Smooth muscle cell (in vitro differentiated cells): ENCODE measurements around the gene MZF1. TPM values are rescaled to one million over a fixed set of nuclear protein-coding genes. Genes with fewer than 3 reads are reported as not detected.

ENCODE experiments used
- DNase-seq: peaks from one replicate; lab custom pipeline; 2025; ENCODE audit not compliant: unreplicated experiment; lab: John Stamatoyannopoulos, UW
- H2AFZ ChIP-seq: fragments of 200-600 bp; sonication (generic); 2 replicates; pipeline ENCODE4 v1.6.0; 2016; ENCODE audit warnings: antibody characterized with exemption, low read depth, mild to moderate bottlenecking
- H3F3A ChIP-seq: fragments of 200-600 bp; sonication (generic); 2 replicates; pipeline ENCODE4 v1.6.0; 2017; ENCODE audit warnings: antibody characterized with exemption, low read depth
- H3K27ac ChIP-seq: fragments of 200-600 bp; sonication (generic); 2 replicates; pipeline ENCODE4 v1.5.1; 2016; ENCODE audit warnings: low read depth, mild to moderate bottlenecking
- H3K27me3 ChIP-seq: fragments of 200-600 bp; sonication (generic); 2 replicates; pipeline ENCODE4 v1.6.1; 2016; ENCODE audit warnings: low read depth, mild to moderate bottlenecking
- H3K36me3 ChIP-seq: fragments of 200-600 bp; sonication (generic); 2 replicates; pipeline ENCODE4 v1.5.1; 2016; ENCODE audit warnings: low read depth
- H3K4me1 ChIP-seq: fragments of 200-600 bp; sonication (generic); 2 replicates; pipeline ENCODE4 v1.5.1; 2016; ENCODE audit warnings: low read depth
- H3K4me2 ChIP-seq: fragments of 200-600 bp; sonication (generic); 2 replicates; pipeline ENCODE4 v1.6.0; 2016; ENCODE audit warnings: mild to moderate bottlenecking
- H3K4me3 ChIP-seq: fragments of 200-600 bp; sonication (generic); 2 replicates; pipeline ENCODE4 v1.5.1; 2016; ENCODE audit warnings: mild to moderate bottlenecking
- H3K79me2 ChIP-seq: fragments of 200-600 bp; sonication (generic); 2 replicates; pipeline ENCODE4 v1.6.0; 2016; ENCODE audit warnings: low read depth, mild to moderate bottlenecking
- H3K9ac ChIP-seq: fragments of 200-600 bp; sonication (generic); 2 replicates; pipeline ENCODE4 v1.6.0; 2016; ENCODE audit warnings: low read depth
- H3K9me3 ChIP-seq: fragments of 200-600 bp; sonication (generic); replicated peaks from 2 replicates; pipeline ENCODE4 v1.5.1; 2016; ENCODE audit warnings: low read depth
- H4K20me1 ChIP-seq: fragments of 200-600 bp; sonication (generic); 2 replicates; pipeline ENCODE4 v1.6.0; 2016; ENCODE audit warnings: low read depth
- WGBS: methylation state at CpG from one replicate; pipeline ENCODE4 v1.1.7; 2016; ENCODE audit warnings: low lambda C conversion rate; 5-methylcytosine and 5-hydroxymethylcytosine counted together
- polyA plus RNA-seq: library from polyadenylated mRNA; unstranded; fragments of >200 nt; fragmentation: Nextera tagmentation; extraction: Ambion mirVana; gene quantifications from 2 replicates; pipeline ENCODE4 v1.2.1, GENCODE V29; 2016
- total RNA-seq: library from RNA; depleted of rRNA; stranded (reverse); fragments of >200 nt; gene quantifications from 2 replicates; pipeline ENCODE4 v1.2.3, GENCODE V29; 2014
- TF ChIP-seq, protein P1 (sequence below): fragments of 200-600 bp; sonication (generic); IDR thresholded peaks from 2 replicates; pipeline ENCODE4 v1.5.1; 2017; ENCODE audit warnings: borderline replicate concordance, mild to moderate bottlenecking, antibody characterized with exemption; ENCODE audit not compliant: insufficient read depth, poor library complexity, severe bottlenecking

The MZF1 gene
- total and polyA plus RNA-seq, 2 experiments from 2014 or later: 10.2 to 18.7 TPM

DNA sequence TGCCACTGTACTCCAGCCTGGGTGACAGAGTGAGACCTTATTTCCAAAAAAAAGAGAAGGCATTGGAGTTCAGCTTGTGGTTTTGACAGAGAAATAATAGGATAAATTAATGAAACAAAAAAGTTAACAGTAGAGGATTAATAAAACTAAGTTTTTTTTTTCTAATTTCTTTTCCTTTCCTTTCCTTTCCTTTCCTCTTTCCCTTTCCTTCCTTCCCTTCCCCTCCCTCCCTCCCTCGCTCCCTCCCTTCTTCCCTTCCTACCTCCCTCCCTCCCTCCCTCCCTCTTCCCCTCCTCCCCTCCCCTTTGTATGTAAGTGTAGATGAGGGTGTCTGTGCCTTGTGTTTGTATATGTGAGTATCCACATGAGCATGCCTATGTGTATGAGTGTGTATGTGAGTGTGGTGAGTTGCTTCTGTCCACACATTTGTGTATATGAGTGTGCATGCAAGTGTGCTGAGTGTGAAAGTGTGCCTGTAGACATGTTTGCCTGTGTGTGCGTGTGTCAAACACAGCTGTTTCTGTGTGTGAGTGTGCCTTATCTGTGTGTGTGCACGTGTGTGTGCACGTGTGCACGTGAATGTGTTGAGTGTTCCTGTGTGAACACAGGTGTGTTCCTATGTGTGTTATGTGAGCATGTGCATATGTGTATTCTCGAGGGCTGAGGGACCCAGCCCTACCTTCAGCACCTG is 12.5 kb upstream of the MZF1 start:
- H2AFZ ChIP-seq: no peak overlapping the region
- no peaks in the 10 kb centered on the region for H3K9me3 ChIP-seq
- H4K20me1 ChIP-seq: no peaks in the 10 kb centered on the region
- TF ChIP-seq, protein P1, sequence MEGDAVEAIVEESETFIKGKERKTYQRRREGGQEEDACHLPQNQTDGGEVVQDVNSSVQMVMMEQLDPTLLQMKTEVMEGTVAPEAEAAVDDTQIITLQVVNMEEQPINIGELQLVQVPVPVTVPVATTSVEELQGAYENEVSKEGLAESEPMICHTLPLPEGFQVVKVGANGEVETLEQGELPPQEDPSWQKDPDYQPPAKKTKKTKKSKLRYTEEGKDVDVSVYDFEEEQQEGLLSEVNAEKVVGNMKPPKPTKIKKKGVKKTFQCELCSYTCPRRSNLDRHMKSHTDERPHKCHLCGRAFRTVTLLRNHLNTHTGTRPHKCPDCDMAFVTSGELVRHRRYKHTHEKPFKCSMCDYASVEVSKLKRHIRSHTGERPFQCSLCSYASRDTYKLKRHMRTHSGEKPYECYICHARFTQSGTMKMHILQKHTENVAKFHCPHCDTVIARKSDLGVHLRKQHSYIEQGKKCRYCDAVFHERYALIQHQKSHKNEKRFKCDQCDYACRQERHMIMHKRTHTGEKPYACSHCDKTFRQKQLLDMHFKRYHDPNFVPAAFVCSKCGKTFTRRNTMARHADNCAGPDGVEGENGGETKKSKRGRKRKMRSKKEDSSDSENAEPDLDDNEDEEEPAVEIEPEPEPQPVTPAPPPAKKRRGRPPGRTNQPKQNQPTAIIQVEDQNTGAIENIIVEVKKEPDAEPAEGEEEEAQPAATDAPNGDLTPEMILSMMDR: no peak
- 88% methylated on average over 5 of the region's 6 CpGs for WGBS
- no peak overlapping the region for H3K4me3 ChIP-seq
- peak overlapping the region; percentile 88 for H3K27ac ChIP-seq
- peaks cover 3% of the 10 kb centered on the region for H3F3A ChIP-seq
- no peak for DNase-seq
- H3K4me2 ChIP-seq: no peak overlapping the region
- H3K9ac ChIP-seq: no peak overlapping the region
- no peaks in the 10 kb centered on the region for H3K27me3 ChIP-seq
- H3K36me3 ChIP-seq: no peaks in the 10 kb centered on the region
- H3K4me1 ChIP-seq: no peaks in the 10 kb centered on the region
- no peaks in the 10 kb centered on the region for H3K79me2 ChIP-seq

DNA sequence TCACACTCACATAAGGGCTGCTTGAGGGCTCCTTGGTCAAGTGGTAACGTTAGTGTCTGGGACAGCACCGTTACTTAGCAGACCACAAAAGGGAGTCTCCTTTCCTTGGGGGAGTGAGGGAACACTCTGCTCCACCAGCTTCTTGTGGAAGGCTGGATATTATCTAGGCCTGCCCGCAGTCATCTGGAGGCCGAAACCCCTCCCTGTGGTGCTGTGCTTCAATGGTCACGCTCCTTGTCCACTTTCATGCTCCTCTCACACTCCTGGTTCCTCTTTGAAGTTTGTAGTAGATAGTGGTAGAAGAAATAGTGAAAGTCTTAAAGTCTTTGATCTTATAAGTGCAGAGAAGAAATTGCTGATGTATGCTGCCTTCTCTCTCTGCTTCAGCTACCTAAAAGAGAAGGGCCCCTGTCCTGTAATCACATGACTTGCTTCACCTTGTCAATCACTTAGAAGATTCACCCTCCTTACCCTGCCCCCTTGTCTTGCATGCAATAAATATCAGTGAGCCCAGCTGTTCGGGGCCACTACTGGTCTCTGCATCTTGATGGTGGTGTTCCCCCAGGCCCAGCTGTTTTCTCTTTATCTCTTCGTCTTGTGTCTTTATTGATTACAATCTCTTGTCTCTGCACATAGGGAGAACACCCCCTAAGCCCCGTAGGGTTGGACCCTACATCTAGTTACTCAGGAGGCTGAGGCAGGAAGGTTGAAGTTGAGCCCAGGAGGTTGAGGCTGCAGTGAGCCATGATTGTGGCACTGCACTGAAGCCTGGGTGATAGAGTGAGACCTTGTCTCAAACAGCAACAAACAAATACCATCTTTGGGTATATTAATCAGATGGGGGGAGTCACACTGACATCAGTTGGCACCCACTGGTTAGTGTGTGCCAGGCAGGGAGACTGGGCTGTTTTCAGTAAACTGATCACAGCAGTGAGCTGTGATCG is 11.6 kb upstream of the MZF1 start:
- no peaks in the 10 kb centered on the region for H3K27me3 ChIP-seq
- H3K4me2 ChIP-seq: no peak overlapping the region
- H3K9ac ChIP-seq: no peak overlapping the region
- DNase-seq: no peak
- H3K4me3 ChIP-seq: no peak overlapping the region
- H3F3A ChIP-seq: peaks cover 3% of the 10 kb centered on the region
- H4K20me1 ChIP-seq: no peaks in the 10 kb centered on the region
- no peaks in the 10 kb centered on the region for H3K4me1 ChIP-seq
- no peak overlapping the region for H2AFZ ChIP-seq
- H3K9me3 ChIP-seq: no peaks in the 10 kb centered on the region
- 81% methylated on average over 9 of the region's 9 CpGs for WGBS
- H3K36me3 ChIP-seq: no peaks in the 10 kb centered on the region
- H3K79me2 ChIP-seq: no peaks in the 10 kb centered on the region
- no peak overlapping the region for H3K27ac ChIP-seq
- TF ChIP-seq, protein P1: no peak

- Histone ChIP-seq H3K27ac (no peak overlapping the region), H3K36me3 (no peaks in the 10 kb centered on the region), H3K4me2 (no peak overlapping the region), H3K4me3 (no peak overlapping the region), H3K9me3 (no peaks in the 10 kb centered on the region), H3K9ac (no peak overlapping the region), H4K20me1 (no peaks in the 10 kb centered on the region), H3K27me3 (no peaks in the 10 kb centered on the region), H3K4me1 (no peaks in the 10 kb centered on the region), H3K79me2 (peaks cover 3% of the 10 kb centered on the region), H3F3A (peaks cover 3% of the 10 kb centered on the region), H2AFZ (no peak overlapping the region)
- TF ChIP-seq, protein P1: no peak
- 100% methylated on average over 6 of the region's 6 CpGs for WGBS
- DNase-seq: no peak
Measured at GRCh38 chr19:58582985-58583384, 9.8 kb upstream of the MZF1 start.
